ENCODE results near the gene HOXB3. TPM values are rescaled to one million over a fixed set of nuclear protein-coding genes. Genes with fewer than 3 reads are reported as not detected.

HOXB3 gene
- total RNA-seq, 1 donor from 2014 or later: 0.57 TPM

DNA sequence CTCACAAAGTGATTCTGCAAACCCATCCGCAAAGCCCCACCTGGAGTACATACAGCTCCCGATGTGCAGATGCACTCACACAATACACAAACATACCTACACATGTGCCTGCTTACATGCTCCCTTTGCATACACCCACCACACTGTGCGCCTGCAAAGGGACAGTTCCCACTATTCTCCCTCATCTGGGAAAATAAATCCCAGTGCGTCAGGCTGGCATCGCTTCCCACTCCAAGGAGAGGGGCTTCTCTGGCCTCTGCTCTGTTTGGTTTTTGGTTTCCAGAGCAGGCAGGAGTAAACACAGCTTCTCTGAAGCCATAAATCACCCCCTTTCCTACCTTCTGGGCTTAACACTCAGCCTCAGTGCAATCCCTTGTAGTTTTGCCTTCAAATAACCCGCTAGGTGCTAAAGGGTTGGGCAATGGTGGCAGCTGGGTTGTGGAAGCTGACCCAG, 26.6 kb downstream of the HOXB3 start:
- no peak for DNase-seq (ENCODE audit: low spot score)
- Mint-ChIP-seq H3K27ac (ENCODE audit: unreplicated experiment) (no peak overlapping the region), H3K27me3 (ENCODE audit: low read depth) (peaks cover 55% of the 10 kb centered on the region), H3K9me3 (ENCODE audit: low read depth) (no peaks in the 10 kb centered on the region), H3K36me3 (ENCODE audit: low read depth) (no peaks in the 10 kb centered on the region), H3K4me3 (ENCODE audit: unreplicated experiment) (no peak overlapping the region), H3K4me1 (ENCODE audit: low read depth) (no peaks in the 10 kb centered on the region)
- TF ChIP-seq, protein P1, sequence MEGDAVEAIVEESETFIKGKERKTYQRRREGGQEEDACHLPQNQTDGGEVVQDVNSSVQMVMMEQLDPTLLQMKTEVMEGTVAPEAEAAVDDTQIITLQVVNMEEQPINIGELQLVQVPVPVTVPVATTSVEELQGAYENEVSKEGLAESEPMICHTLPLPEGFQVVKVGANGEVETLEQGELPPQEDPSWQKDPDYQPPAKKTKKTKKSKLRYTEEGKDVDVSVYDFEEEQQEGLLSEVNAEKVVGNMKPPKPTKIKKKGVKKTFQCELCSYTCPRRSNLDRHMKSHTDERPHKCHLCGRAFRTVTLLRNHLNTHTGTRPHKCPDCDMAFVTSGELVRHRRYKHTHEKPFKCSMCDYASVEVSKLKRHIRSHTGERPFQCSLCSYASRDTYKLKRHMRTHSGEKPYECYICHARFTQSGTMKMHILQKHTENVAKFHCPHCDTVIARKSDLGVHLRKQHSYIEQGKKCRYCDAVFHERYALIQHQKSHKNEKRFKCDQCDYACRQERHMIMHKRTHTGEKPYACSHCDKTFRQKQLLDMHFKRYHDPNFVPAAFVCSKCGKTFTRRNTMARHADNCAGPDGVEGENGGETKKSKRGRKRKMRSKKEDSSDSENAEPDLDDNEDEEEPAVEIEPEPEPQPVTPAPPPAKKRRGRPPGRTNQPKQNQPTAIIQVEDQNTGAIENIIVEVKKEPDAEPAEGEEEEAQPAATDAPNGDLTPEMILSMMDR (IDR thresholded peaks at IDR 0.05): no peak

GRCh38 chr17:48562934-48563333, 27.1 kb downstream of the HOXB3 start:
- Mint-ChIP-seq H3K27ac (ENCODE audit: unreplicated experiment) (peak overlapping the region; percentile 54), H3K36me3 (ENCODE audit: low read depth) (no peaks in the 10 kb centered on the region), H3K9me3 (ENCODE audit: low read depth) (no peaks in the 10 kb centered on the region), H3K4me3 (ENCODE audit: unreplicated experiment) (no peak overlapping the region), H3K4me1 (ENCODE audit: low read depth) (no peaks in the 10 kb centered on the region), H3K27me3 (ENCODE audit: low read depth) (peaks cover 57% of the 10 kb centered on the region)
- no peak for DNase-seq (ENCODE audit: low spot score)
- TF ChIP-seq, protein P1 (IDR thresholded peaks at IDR 0.05): no peak

DNA sequence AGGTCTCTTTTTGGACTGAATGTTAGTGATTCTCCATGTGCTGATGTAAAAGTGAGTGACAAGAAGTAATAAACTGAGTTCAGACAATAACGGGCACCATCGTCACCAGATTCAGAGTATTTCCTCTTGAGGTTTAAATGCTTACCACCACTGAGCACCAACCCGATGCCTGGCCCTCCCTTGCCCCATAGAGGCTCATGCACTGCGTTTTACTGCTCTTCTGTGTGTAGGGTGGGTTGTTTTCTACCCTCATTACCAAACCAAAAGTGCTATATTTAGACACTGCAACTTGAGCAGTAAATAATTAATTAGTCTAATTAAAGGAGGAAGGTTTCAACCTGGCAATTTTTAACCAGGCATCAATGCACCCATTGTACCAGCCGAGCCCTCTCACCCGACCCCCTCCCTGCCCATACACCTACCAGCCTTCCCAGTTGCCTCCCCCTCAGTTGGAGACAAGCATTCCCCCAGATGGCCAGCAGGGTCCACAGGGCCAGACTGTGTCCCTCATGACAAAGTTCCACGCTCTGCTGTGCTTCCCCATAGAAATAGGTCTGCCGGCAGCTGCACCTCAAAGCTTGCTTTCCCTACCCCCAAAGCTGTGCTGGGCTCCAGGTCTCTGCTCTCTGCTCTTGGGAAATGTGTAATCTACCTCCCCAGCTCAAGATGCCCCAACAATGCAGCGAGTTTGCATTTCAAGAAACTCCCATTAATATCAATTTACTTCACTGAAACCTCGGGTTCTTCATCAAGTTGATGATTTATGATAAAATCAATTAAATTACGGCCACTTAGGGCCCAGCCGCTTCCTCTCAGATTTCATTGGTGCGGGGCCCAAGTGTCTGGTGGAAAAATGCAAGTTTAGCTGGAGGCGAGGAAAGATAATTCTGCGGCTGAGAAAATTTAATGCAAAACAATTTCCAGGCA, 27.9 kb downstream of the HOXB3 start:
- Mint-ChIP-seq H3K9me3 (ENCODE audit: low read depth) (no peaks in the 10 kb centered on the region), H3K36me3 (ENCODE audit: low read depth) (no peaks in the 10 kb centered on the region), H3K4me3 (ENCODE audit: unreplicated experiment) (no peak overlapping the region), H3K4me1 (ENCODE audit: low read depth) (no peaks in the 10 kb centered on the region), H3K27me3 (ENCODE audit: low read depth) (peaks cover 64% of the 10 kb centered on the region), H3K27ac (ENCODE audit: unreplicated experiment) (no peak overlapping the region)
- no peak for DNase-seq (ENCODE audit: low spot score)
- TF ChIP-seq, protein P1 (IDR thresholded peaks at IDR 0.05): peak; percentile 15

DNA sequence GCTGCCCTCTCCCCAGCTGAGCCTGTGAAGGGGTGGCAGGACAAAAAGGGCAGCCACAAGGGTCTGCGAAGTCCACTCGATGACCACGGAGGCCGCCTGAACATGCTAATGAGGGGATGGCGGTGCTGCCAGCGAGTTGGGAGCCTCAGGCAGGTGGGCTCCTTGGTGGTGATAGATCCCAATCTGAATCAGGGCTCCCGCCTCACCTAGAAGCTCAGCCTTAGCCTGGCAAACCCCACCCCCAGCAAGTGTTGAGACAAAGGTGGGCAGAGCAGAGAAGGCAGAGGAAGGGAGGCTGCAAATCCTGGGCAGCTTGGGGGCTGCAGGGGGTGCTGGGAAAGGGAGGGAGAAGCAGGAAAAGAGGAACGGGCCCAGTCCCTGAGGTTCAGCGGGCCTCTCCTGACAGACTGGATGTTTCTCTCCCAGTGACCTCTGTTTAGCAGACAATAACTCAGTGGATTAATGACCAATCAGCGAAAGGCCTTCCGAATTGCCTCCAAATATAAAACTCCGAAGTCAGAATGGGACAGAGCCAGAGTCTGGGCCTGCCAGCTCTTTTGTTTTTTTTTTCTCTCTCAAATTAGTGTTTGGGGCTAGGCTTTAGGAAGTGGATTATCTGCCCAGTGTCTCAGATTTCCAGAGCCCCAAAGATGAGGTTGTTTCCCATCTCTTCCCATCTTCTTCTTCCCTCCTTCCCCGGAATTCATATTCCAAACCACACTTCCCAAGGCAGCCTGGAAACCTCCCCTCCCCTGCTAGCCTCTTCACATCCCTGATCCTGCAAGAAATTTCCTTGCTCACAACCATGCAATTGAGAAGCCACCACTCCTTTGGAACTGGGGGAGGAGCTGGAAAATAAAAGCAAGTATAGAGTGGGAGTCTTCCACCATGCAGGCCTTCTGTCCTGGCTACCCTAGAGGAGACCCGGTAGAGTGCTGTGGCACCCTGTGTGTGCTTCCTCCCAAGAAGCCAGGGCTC, 29.9 kb downstream of the HOXB3 start:
- DNase-seq (ENCODE audit: low spot score): no peak
- no peaks in the 10 kb centered on the region for H3K36me3 Mint-ChIP-seq (ENCODE audit: low read depth)
- H3K27me3 Mint-ChIP-seq (ENCODE audit: low read depth): peaks cover 81% of the 10 kb centered on the region
- no peak overlapping the region for H3K27ac Mint-ChIP-seq (ENCODE audit: unreplicated experiment)
- TF ChIP-seq, protein P1 (IDR thresholded peaks at IDR 0.05): no peak
- H3K4me3 Mint-ChIP-seq (ENCODE audit: unreplicated experiment): no peak overlapping the region
- H3K4me1 Mint-ChIP-seq (ENCODE audit: low read depth): peaks cover 3% of the 10 kb centered on the region
- H3K9me3 Mint-ChIP-seq (ENCODE audit: low read depth): no peaks in the 10 kb centered on the region
